ENCODE measurements around the gene FITM2. TPM values are rescaled to one million over a fixed set of nuclear protein-coding genes. Genes with fewer than 3 reads are reported as not detected.

FITM2 gene
- total and polyA plus RNA-seq, 4 donors: 2.7 to 19.7 (median 7.9) TPM

Small RNA genes within 50 kb of the gene (small RNA-seq; reads per million reads assigned to genes)
- not detected for gene RF00019 (ENCODE audit: low replicate concordance)

Other genes with a start within 250 kb of the FITM2 start
- 1 to 10 TPM; 2.8 to 9.2 TPM for gene JPH2, start 124.0 kb downstream of the FITM2 start, total RNA-seq
- gene JPH2, start 124.0 kb downstream of the FITM2 start, polyA plus RNA-seq: 1 to 10 TPM; 2.5 to 2.6 TPM
- 10 to 100 TPM; 25.3 to 30.1 TPM for gene OSER1, start 100.4 kb downstream of the FITM2 start, total RNA-seq
- 10 to 100 TPM; 22.6 to 32.9 TPM for gene OSER1, start 100.4 kb downstream of the FITM2 start, polyA plus RNA-seq
- not detected for gene GDAP1L1, start 63.9 kb downstream of the FITM2 start, total RNA-seq
- under 1 TPM; 0.02 to 0.10 TPM for gene GDAP1L1, start 63.9 kb downstream of the FITM2 start, polyA plus RNA-seq
- not detected for gene R3HDML, start 25.8 kb upstream of the FITM2 start, total RNA-seq
- gene R3HDML, start 25.8 kb upstream of the FITM2 start, polyA plus RNA-seq: not detected
- 1 to 10 TPM in 1 of 2 donors, under 1 TPM in 1; 0.67 to 1.3 TPM for gene HNF4A, start 44.5 kb upstream of the FITM2 start, total RNA-seq
- under 1 TPM; 0.14 TPM for gene HNF4A, start 44.5 kb upstream of the FITM2 start, polyA plus RNA-seq
- gene TTPAL, start 164.7 kb upstream of the FITM2 start, total RNA-seq: 10 to 100 TPM in 1 of 2 donors, 1 to 10 TPM in 1; 7.0 to 13.8 TPM
- 1 to 10 TPM; 3.2 to 5.4 TPM for gene TTPAL, start 164.7 kb upstream of the FITM2 start, polyA plus RNA-seq
- 10 to 100 TPM; 76.5 to 83.9 TPM for gene SERINC3, start 210.9 kb upstream of the FITM2 start, total RNA-seq
- gene SERINC3, start 210.9 kb upstream of the FITM2 start, polyA plus RNA-seq: 10 to 100 TPM; 36.7 to 76.1 TPM